NT2/D1 (cell line): ENCODE results near the gene RNASE11.
A peak's percentile ranks its signal among the peaks of the same experiment; 100 is the strongest.

ENCODE experiments used
- DNase-seq: peaks from one replicate; pipeline ENCODE4 v3.0.0-alpha.2; 2011; ENCODE audit warnings: low read depth, low spot score
- H3K27me3 ChIP-seq: 2 replicates; pipeline ENCODE4 v1.6.0; 2011; ENCODE audit warnings: mild to moderate bottlenecking; ENCODE audit not compliant: insufficient read length, insufficient read depth
- H3K36me3 ChIP-seq: 2 replicates; pipeline ENCODE4 v1.6.1; 2011; ENCODE audit warnings: mild to moderate bottlenecking, low read length, mixed read lengths; ENCODE audit not compliant: insufficient read depth, insufficient read length
- H3K4me1 ChIP-seq: 2 replicates; pipeline ENCODE4 v1.5.1; 2011; ENCODE audit not compliant: insufficient read depth, insufficient read length
- H3K4me3 ChIP-seq: 2 replicates; pipeline ENCODE4 v1.5.1; 2011; ENCODE audit warnings: low read depth; ENCODE audit not compliant: insufficient read length
- H3K9ac ChIP-seq: 2 replicates; pipeline ENCODE4 v1.6.0; 2011; ENCODE audit warnings: low read depth; ENCODE audit not compliant: insufficient read length
- H3K9me3 ChIP-seq: 2 replicates; pipeline ENCODE4 v1.5.1; 2011; ENCODE audit warnings: mild to moderate bottlenecking, low read length; ENCODE audit not compliant: insufficient read depth
- SUZ12 ChIP-seq: IDR thresholded peaks from 2 replicates; pipeline ENCODE4 v1.6.1; 2011; ENCODE audit not compliant: insufficient read length, insufficient read depth; ENCODE audit errors: extremely low read depth
- YY1 ChIP-seq: IDR thresholded peaks from 2 replicates; pipeline ENCODE4 v1.6.1; 2011; ENCODE audit not compliant: insufficient read length, insufficient read depth
- ZNF274 ChIP-seq: IDR thresholded peaks from 2 replicates; pipeline ENCODE4 v1.6.1; 2011; ENCODE audit warnings: mild to moderate bottlenecking, low read depth, low read length

Gene RNASE11

GRCh38 chr14:20611277-20611676, 23.5 kb upstream of the RNASE11 start:
- Histone ChIP-seq H3K9ac (no peak overlapping the region), H3K4me1 (peaks cover 2% of the 10 kb centered on the region), H3K9me3 (no peaks in the 10 kb centered on the region), H3K4me3 (no peak overlapping the region), H3K36me3 (no peaks in the 10 kb centered on the region), H3K27me3 (no peaks in the 10 kb centered on the region)
- TF ChIP-seq ZNF274 (no peak), YY1 (no peak), SUZ12 (no peak)
- DNase-seq, result no peak

- Histone ChIP-seq H3K4me1 (peaks cover 2% of the 10 kb centered on the region), H3K9ac (peak overlapping the region; percentile 86), H3K4me3 (peak overlapping the region; percentile 89), H3K9me3 (no peaks in the 10 kb centered on the region), H3K27me3 (no peaks in the 10 kb centered on the region), H3K36me3 (no peaks in the 10 kb centered on the region)
- DNase-seq, result no peak
- TF ChIP-seq ZNF274 (no peak), SUZ12 (no peak), YY1 (no peak)
These were observed 22.4 kb upstream of the RNASE11 start for GRCh38 chr14:20610002-20610765.

GRCh38 chr14:20609215-20610001, 21.6 kb upstream of the RNASE11 start:
- DNase-seq, result no peak
- Histone ChIP-seq H3K4me3 (peak overlapping the region; percentile 89), H3K27me3 (no peaks in the 10 kb centered on the region), H3K36me3 (no peaks in the 10 kb centered on the region), H3K4me1 (peaks cover 2% of the 10 kb centered on the region), H3K9me3 (no peaks in the 10 kb centered on the region), H3K9ac (peak overlapping the region; percentile 86)
- TF ChIP-seq YY1 (no peak), ZNF274 (no peak), SUZ12 (no peak)

- TF ChIP-seq SUZ12, result no peak
- no peak for TF ChIP-seq YY1
- TF ChIP-seq ZNF274, result no peak
- H3K27me3 ChIP-seq, result no peaks in the 10 kb centered on the region
- H3K9ac ChIP-seq, result no peak overlapping the region
- no peak for DNase-seq
- H3K36me3 ChIP-seq, result no peaks in the 10 kb centered on the region
- no peak overlapping the region for H3K4me3 ChIP-seq
- H3K4me1 ChIP-seq, result peaks cover 2% of the 10 kb centered on the region
- no peaks in the 10 kb centered on the region for H3K9me3 ChIP-seq
These were observed 20.7 kb upstream of the RNASE11 start for GRCh38 chr14:20608383-20609110.

- Histone ChIP-seq H3K36me3 (no peaks in the 10 kb centered on the region), H3K27me3 (no peaks in the 10 kb centered on the region), H3K9me3 (no peaks in the 10 kb centered on the region), H3K4me3 (no peak overlapping the region), H3K9ac (no peak overlapping the region), H3K4me1 (no peaks in the 10 kb centered on the region)
- DNase-seq, result no peak
- TF ChIP-seq ZNF274 (no peak), SUZ12 (no peak), YY1 (no peak)
These were observed 19.8 kb upstream of the RNASE11 start for GRCh38 chr14:20607617-20608016.

GRCh38 chr14:20606902-20607242, 19.1 kb upstream of the RNASE11 start:
- no peak for TF ChIP-seq ZNF274
- no peak for TF ChIP-seq SUZ12
- TF ChIP-seq YY1, result no peak
- no peaks in the 10 kb centered on the region for H3K4me1 ChIP-seq
- no peak overlapping the region for H3K9ac ChIP-seq
- no peak for DNase-seq
- H3K4me3 ChIP-seq, result no peak overlapping the region
- no peaks in the 10 kb centered on the region for H3K36me3 ChIP-seq
- no peaks in the 10 kb centered on the region for H3K27me3 ChIP-seq
- H3K9me3 ChIP-seq, result no peaks in the 10 kb centered on the region

- no peaks in the 10 kb centered on the region for H3K4me1 ChIP-seq
- DNase-seq, result no peak
- no peak for TF ChIP-seq YY1
- TF ChIP-seq ZNF274, result no peak
- TF ChIP-seq SUZ12, result no peak
- no peak overlapping the region for H3K9ac ChIP-seq
- no peaks in the 10 kb centered on the region for H3K36me3 ChIP-seq
- H3K27me3 ChIP-seq, result no peaks in the 10 kb centered on the region
- H3K9me3 ChIP-seq, result no peaks in the 10 kb centered on the region
- H3K4me3 ChIP-seq, result no peak overlapping the region
These were observed 18.5 kb upstream of the RNASE11 start for GRCh38 chr14:20606190-20606901.
